GM18499 (cell line): ENCODE measurements around the gene MAP3K7.
A peak's percentile ranks its signal among the peaks of the same experiment; 100 is the strongest.

Experiments used
- ATAC-seq: cut with Tn5 transposase; IDR thresholded peaks from one replicate; pipeline ENCODE4 v1.9.1; 2021; ENCODE audit warnings: moderate number of reproducible peaks; ENCODE audit not compliant: insufficient read depth, unreplicated experiment

MAP3K7 gene

GRCh38 chr6:90534337-90535025 is 52.4 kb downstream of the MAP3K7 start:
- no peak for ATAC-seq

GRCh38 chr6:90533615-90534336 is 53.1 kb downstream of the MAP3K7 start:
- no peak for ATAC-seq

- no peak for ATAC-seq
Measured at GRCh38 chr6:90530882-90531281, 56.0 kb downstream of the MAP3K7 start.

GRCh38 chr6:90525421-90525820 is 61.5 kb downstream of the MAP3K7 start:
- ATAC-seq, result no peak

GRCh38 chr6:90523779-90524310 is 63.0 kb downstream of the MAP3K7 start:
- no peak for ATAC-seq

DNA sequence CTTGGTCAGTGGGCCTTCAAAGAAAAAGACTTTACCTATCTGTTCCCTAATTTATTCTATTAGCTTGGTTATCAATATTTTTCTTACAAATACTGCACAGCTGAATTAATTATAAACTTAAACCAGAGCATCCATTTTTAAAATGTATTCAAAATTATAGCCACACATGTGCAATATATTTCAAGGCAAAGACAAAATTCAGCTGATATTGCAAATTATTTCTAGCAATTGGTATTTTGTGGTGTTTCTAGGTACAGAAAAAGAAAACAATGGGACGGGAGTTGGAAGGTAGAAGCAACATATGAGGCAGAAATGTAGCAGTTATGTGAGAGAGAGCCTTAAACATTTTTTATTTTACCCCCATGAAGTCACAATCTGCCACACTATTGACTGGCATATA is 64.9 kb downstream of the MAP3K7 start:
- ATAC-seq, result no peak

DNA sequence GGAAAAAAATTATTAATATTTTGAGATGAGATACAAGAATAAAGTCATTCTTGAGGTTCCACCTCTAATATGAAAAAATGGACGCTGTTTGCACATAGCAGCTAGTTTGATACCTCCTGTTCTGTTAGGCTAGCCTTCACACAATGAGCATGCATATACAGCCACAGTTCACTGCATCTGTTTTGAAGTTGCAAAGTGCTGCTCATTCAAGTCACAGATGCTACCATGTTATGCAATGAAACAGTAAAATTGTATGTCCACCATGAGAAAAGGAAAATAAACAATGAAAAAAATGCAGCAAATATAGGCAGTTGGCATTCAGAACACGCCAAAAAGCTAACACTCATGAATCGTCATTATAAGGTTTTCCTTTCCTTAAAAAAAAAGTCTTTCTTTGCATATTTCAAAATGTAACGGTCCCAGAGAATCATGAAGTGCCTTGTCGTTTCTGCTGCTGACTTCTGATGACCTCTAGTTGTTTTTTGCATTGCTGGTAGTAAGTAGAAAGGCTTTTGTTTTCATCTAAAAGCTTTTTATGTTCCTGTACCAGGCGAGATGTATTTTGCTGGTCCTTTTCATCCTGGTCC is 70.7 kb downstream of the MAP3K7 start:
- ATAC-seq, result no peak

- ATAC-seq, result no peak
Measured at GRCh38 chr6:90514496-90514895, 72.4 kb downstream of the MAP3K7 start.

GRCh38 chr6:90508753-90509152 is 78.1 kb downstream of the MAP3K7 start:
- no peak for ATAC-seq

DNA sequence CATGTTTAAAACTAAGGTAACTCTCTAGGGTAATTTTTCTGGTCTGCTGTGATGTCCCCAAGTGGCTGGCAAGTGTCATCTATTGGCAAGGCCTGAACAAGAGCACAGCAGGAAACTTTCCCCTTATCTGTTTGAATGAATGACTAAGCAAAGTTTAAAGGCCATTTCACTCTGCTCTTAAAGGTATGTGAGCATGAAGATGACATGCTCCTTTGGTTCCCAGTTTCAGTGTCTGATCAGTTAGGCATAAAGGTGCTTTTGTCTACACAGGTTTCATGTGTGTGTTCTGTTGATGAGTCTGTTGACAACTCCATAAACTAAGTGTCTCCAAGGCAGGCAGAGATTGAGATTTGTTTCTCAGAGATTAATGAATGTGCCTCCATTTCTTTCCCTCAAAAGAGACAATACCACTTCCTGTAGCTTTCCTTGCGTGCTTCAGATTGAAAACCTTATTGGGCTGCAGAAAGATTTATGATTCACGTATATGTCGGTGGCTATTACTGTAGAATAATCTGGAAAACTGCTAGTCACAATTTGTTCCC is 83.9 kb downstream of the MAP3K7 start:
- ATAC-seq, result peak; percentile 43

GRCh38 chr6:90502381-90502780 is 84.5 kb downstream of the MAP3K7 start:
- no peak for ATAC-seq

- no peak for ATAC-seq
Measured at GRCh38 chr6:90500458-90500857, 86.4 kb downstream of the MAP3K7 start.

DNA sequence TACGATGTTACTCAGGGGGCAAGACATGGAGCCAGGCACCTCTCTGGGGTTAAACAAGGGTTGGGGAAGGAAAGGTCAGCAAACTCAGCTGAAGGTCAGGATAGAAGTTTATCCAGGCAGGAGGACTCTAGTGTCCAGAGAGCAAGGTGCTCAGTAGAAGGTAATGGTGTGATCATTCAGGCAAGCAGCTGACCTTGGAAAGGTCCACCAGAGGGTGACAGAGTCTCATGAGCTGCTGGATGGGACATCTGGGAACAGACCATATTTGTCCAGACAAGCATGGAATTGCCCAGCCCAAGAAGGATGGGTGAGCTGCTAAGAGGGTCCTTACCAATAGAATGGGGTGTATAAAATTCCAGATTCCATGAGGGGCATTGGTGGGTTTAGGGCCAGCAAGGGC is 89.5 kb downstream of the MAP3K7 start:
- ATAC-seq, result no peak

- ATAC-seq, result no peak
Measured at GRCh38 chr6:90496258-90497016, 90.4 kb downstream of the MAP3K7 start.

GRCh38 chr6:90495216-90495817 is 91.6 kb downstream of the MAP3K7 start:
- ATAC-seq, result no peak

GRCh38 chr6:90494067-90494780 is 92.6 kb downstream of the MAP3K7 start:
- ATAC-seq, result no peak

GRCh38 chr6:90493332-90493731 is 93.5 kb downstream of the MAP3K7 start:
- ATAC-seq, result no peak

GRCh38 chr6:90492798-90493197 is 94.1 kb downstream of the MAP3K7 start:
- no peak for ATAC-seq

GRCh38 chr6:90492369-90492768 is 94.5 kb downstream of the MAP3K7 start:
- no peak for ATAC-seq
